ENCODE data around the gene KCNK18. TPM values are rescaled to one million over a fixed set of nuclear protein-coding genes. Genes with fewer than 3 reads are reported as not detected.

The KCNK18 gene
- total and polyA plus RNA-seq, 2 donors (not counting 3 experiments of a cell fraction or from before 2014, with no cell fraction given): not detected

DNA sequence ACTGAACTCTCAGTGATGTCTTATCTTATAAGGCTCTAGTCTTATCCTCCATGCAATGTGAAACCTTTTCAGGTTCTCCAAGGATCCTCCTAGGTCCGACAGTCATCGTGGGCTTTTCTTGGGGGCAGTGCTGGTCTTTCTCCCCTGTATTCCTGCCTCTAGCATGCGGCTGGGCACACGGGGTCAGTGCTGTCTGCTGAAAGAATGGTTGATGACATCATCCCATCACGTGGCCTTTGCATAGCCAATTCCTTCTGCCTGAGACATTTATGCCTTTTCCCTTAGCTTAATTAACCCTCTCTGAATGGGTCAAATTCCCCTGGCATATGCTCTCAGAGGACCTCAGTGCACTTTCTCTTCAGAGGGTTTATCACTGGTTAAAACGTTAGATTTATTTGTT lies 27.0 kb upstream of the KCNK18 start:
- DNase-seq (ENCODE audit: low read depth, low spot score): no peak
- Histone ChIP-seq H3K36me3 (ENCODE audit: control insufficient read depth in 2 of 2, extremely low read depth in 1 of 2, insufficient read depth in 2 of 2, low read length in 2 of 2) (no peaks in the 10 kb centered on the region), H3K27me3 (ENCODE audit: control insufficient read depth in 2 of 2, insufficient read depth in 2 of 2, low read length in 2 of 2) (peaks cover 65 to 69% of the 10 kb centered on the region in 2 experiments), H3K27ac (ENCODE audit: insufficient read depth, low read depth, low read length) (no peak overlapping the region), H3K9me1 (replicated peaks; ENCODE audit: control insufficient read depth, extremely low read depth, insufficient read depth, low read length) (no peaks in the 10 kb centered on the region), H3K4me1 (ENCODE audit: control insufficient read depth, extremely low read depth, insufficient read depth, low read length) (peaks cover 6% of the 10 kb centered on the region), H4K20me1 (replicated peaks; ENCODE audit: control insufficient read depth, extremely low read depth, insufficient read depth, low read length) (no peaks in the 10 kb centered on the region), H3K9ac (replicated peaks; ENCODE audit: extremely low read depth, insufficient read depth, low read length) (no peak overlapping the region), H2AFZ (ENCODE audit: low read depth, low read length) (no peak overlapping the region), H3K4me2 (ENCODE audit: insufficient read depth, low read length) (no peak overlapping the region), H3K9me3 (replicated peaks; ENCODE audit: control insufficient read depth, insufficient read depth, low read length) (no peaks in the 10 kb centered on the region), H3K4me3 (replicated peaks in 1 of 3; ENCODE audit: insufficient read depth in 1 of 3, low read depth in 1 of 3, low read length in 3 of 3) (no peak overlapping the region), H3K79me2 (ENCODE audit: control insufficient read depth, insufficient read depth, low read length) (no peaks in the 10 kb centered on the region)
- BruUV-seq (replicated peaks): no TSS peak
- ChIA-PET POLR2A (no interaction called here), CTCF (interaction anchor here (1.2 to 7.4 kb wide), 5 partner anchors 332 to 382 kb away, joined by 5 to 238 read pairs (median 57); no protein-coding TSS in a partner anchor)
- TF ChIP-seq, protein P1, sequence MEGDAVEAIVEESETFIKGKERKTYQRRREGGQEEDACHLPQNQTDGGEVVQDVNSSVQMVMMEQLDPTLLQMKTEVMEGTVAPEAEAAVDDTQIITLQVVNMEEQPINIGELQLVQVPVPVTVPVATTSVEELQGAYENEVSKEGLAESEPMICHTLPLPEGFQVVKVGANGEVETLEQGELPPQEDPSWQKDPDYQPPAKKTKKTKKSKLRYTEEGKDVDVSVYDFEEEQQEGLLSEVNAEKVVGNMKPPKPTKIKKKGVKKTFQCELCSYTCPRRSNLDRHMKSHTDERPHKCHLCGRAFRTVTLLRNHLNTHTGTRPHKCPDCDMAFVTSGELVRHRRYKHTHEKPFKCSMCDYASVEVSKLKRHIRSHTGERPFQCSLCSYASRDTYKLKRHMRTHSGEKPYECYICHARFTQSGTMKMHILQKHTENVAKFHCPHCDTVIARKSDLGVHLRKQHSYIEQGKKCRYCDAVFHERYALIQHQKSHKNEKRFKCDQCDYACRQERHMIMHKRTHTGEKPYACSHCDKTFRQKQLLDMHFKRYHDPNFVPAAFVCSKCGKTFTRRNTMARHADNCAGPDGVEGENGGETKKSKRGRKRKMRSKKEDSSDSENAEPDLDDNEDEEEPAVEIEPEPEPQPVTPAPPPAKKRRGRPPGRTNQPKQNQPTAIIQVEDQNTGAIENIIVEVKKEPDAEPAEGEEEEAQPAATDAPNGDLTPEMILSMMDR (IDR thresholded peaks at IDR 0.05; ENCODE audit: extremely low read depth in 1 of 2, insufficient read depth in 1 of 2, low read depth in 1 of 2, low read length in 2 of 2): no peak
- dilution Hi-C loops (cut with MboI; ENCODE audit: extremely low pct_ligation_motif_present, low sequenced_read_pairs) (loop anchor here (25.0 kb wide), 1 partner anchor 358 kb away; no protein-coding TSS in a partner anchor), intact Hi-C loops (cut with micrococcal nuclease) (no loop called here)
- no peak for FAIRE-seq

DNA sequence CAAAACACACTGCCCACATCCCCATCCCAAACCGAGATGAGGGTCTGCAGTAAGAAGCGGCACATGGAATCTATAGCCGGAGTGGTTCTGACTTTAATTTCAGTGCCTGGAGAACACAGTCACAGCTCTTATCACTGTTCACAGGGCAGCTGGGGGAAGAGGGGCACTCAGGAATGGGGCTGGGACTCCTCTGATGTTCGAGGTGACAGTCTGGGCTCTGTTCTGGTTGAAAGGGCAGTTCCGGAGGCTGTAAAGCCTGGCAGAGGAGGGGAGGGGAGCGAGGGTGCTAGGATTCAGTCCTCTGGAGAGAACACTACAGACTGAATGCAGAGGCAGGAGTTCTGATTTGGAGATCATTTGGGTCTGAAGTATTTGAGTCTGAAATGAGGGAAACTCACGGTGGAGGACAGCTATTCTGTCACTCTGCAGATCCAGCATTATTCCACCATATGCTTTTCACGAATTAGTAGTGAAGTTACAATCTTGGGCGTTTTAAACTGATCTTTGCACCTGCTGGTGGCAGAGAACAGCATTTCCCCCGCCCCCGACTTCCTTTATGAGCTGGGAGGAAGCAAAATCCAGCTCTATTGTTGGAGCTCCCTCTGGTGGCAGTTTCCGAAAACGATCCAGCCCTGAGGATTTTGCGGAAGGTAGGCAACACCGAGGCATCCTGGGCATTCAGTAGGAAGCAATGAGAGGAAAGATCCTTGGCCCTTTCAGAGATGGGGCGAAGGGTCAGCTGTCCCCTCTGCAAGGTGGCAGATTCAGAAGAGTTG lies 22.7 kb upstream of the KCNK18 start:
- DNase-seq (ENCODE audit: low read depth, low spot score): peak; percentile 81
- H3K36me3 ChIP-seq (ENCODE audit: control insufficient read depth in 2 of 2, extremely low read depth in 1 of 2, insufficient read depth in 2 of 2, low read length in 2 of 2): no peaks in the 10 kb centered on the region
- H3K4me2 ChIP-seq (ENCODE audit: insufficient read depth, low read length): peak overlapping the region; percentile 66
- CTCF ChIA-PET: interaction anchor here (0.6 to 10.1 kb wide), 72 partner anchors 9 to 512 kb away, joined by 3 to 344 read pairs (median 6); partner anchors contain the start of genes ENO4, HSPA12A, KCNK18 and SHTN1
- H3K9me1 ChIP-seq (replicated peaks; ENCODE audit: control insufficient read depth, extremely low read depth, insufficient read depth, low read length): no peaks in the 10 kb centered on the region
- H2AFZ ChIP-seq (ENCODE audit: low read depth, low read length): peak overlapping the region; percentile 88
- H3K9me3 ChIP-seq (replicated peaks; ENCODE audit: control insufficient read depth, insufficient read depth, low read length): no peaks in the 10 kb centered on the region
- peaks cover 9% of the 10 kb centered on the region for H3K4me1 ChIP-seq (ENCODE audit: control insufficient read depth, extremely low read depth, insufficient read depth, low read length)
- peaks cover 27 to 32% of the 10 kb centered on the region in 2 experiments for H3K27me3 ChIP-seq (ENCODE audit: control insufficient read depth in 2 of 2, insufficient read depth in 2 of 2, low read length in 2 of 2)
- BruUV-seq (replicated peaks): no TSS peak
- H3K27ac ChIP-seq (ENCODE audit: insufficient read depth, low read depth, low read length): no peak overlapping the region
- H4K20me1 ChIP-seq (replicated peaks; ENCODE audit: control insufficient read depth, extremely low read depth, insufficient read depth, low read length): no peaks in the 10 kb centered on the region
- H3K79me2 ChIP-seq (ENCODE audit: control insufficient read depth, insufficient read depth, low read length): no peaks in the 10 kb centered on the region
- POLR2A ChIA-PET: no interaction called here
- dilution Hi-C loops (cut with MboI; ENCODE audit: extremely low pct_ligation_motif_present, low sequenced_read_pairs): loop anchor here (25.0 kb wide), 1 partner anchor 362 kb away; no protein-coding TSS in a partner anchor
- TF ChIP-seq POLR2AphosphoS5 (IDR thresholded peaks at IDR 0.05; ENCODE audit: insufficient read depth, low read depth, low read length): no peak
- TF ChIP-seq, protein P1 (IDR thresholded peaks at IDR 0.05; ENCODE audit: extremely low read depth in 1 of 2, insufficient read depth in 1 of 2, low read depth in 1 of 2, low read length in 2 of 2): peak; percentile 83 to 88
- FAIRE-seq: peak; percentile 88
- intact Hi-C loops (cut with micrococcal nuclease): loop anchor here (1.0 to 2.0 kb wide), 4 partner anchors 170 to 432 kb away; partner anchors contain the start of genes HSPA12A and SHTN1
- H3K4me3 ChIP-seq (replicated peaks in 1 of 3; ENCODE audit: insufficient read depth in 1 of 3, low read depth in 1 of 3, low read length in 3 of 3): peak overlapping the region in 1 of 3 experiments; percentile 16
- H3K9ac ChIP-seq (replicated peaks; ENCODE audit: extremely low read depth, insufficient read depth, low read length): no peak overlapping the region
